ENCODE measurements around the gene MB21D2.

DNA sequence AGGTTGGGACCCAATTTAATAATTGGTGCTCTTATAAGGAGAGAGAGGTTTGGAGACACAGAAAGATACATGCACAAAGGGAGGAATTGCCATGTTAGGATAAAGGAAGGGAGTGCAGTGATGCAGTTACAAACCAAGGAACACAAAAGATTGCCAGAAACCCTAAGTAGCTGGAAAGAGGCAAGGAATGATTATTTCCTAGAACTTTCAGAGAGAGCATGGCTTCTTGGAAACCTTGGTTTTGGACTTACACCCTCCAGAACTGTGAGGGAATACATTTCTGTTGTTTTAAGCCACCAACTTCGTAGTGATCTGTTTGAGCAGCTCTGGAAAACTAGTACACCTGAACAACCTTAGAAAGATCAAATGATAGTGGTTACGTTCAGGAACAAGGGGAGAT is 25.0 kb upstream of the MB21D2 start:
- TF ChIP-seq, protein P1, sequence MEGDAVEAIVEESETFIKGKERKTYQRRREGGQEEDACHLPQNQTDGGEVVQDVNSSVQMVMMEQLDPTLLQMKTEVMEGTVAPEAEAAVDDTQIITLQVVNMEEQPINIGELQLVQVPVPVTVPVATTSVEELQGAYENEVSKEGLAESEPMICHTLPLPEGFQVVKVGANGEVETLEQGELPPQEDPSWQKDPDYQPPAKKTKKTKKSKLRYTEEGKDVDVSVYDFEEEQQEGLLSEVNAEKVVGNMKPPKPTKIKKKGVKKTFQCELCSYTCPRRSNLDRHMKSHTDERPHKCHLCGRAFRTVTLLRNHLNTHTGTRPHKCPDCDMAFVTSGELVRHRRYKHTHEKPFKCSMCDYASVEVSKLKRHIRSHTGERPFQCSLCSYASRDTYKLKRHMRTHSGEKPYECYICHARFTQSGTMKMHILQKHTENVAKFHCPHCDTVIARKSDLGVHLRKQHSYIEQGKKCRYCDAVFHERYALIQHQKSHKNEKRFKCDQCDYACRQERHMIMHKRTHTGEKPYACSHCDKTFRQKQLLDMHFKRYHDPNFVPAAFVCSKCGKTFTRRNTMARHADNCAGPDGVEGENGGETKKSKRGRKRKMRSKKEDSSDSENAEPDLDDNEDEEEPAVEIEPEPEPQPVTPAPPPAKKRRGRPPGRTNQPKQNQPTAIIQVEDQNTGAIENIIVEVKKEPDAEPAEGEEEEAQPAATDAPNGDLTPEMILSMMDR (IDR thresholded peaks at IDR 0.05; ENCODE audit: insufficient read depth, low read length, poor library complexity, severe bottlenecking), result no peak
- TF ChIP-seq EZH2phosphoT487 (conservative IDR thresholded peaks at IDR 0.05; ENCODE audit: low read length), result no peak

Measured in SU-DHL-6 (cell line).